HEK293T (cell line): ENCODE measurements around the gene NUP62.

Experiments used
- ARNT ChIP-seq: fragments of 450-650 bp; IDR thresholded peaks from 2 replicates; pipeline ENCODE4 v1.6.1; 2017; ENCODE audit warnings: mild to moderate bottlenecking
- BHLHE40 ChIP-seq: fragments of 450-650 bp; IDR thresholded peaks from 2 replicates; pipeline ENCODE4 v1.6.1; 2016; ENCODE audit warnings: mild to moderate bottlenecking, moderate library complexity, borderline replicate concordance
- FOXA1 ChIP-seq: fragments of 450-650 bp; IDR thresholded peaks from 2 replicates; pipeline ENCODE4 v1.6.1; 2016; ENCODE audit warnings: mild to moderate bottlenecking
- FOXK2 ChIP-seq: fragments of 450-650 bp; IDR thresholded peaks from 2 replicates; pipeline ENCODE4 v1.6.1; 2016; ENCODE audit warnings: mild to moderate bottlenecking
- FOXM1 ChIP-seq: fragments of 450-650 bp; IDR thresholded peaks from 2 replicates; pipeline ENCODE4 v1.6.1; 2017; ENCODE audit warnings: mild to moderate bottlenecking, borderline replicate concordance
- L3MBTL2 ChIP-seq: fragments of 450-650 bp; conservative IDR thresholded peaks from 2 replicates; pipeline ENCODE4 v1.6.1; 2016; ENCODE audit warnings: mild to moderate bottlenecking
- NFRKB ChIP-seq: fragments of 450-650 bp; IDR thresholded peaks from 2 replicates; pipeline ENCODE4 v1.6.1; 2016; ENCODE audit warnings: mild to moderate bottlenecking, moderate library complexity
- SP1 ChIP-seq: fragments of 450-650 bp; IDR thresholded peaks from 2 replicates; pipeline ENCODE4 v1.6.1; 2017
- SUZ12 ChIP-seq: fragments of 450-650 bp; IDR thresholded peaks from 2 replicates; pipeline ENCODE4 v1.6.1; 2016; ENCODE audit warnings: mild to moderate bottlenecking
- TARDBP ChIP-seq: fragments of 450-650 bp; IDR thresholded peaks from 2 replicates; pipeline ENCODE4 v1.6.1; 2016

DNA sequence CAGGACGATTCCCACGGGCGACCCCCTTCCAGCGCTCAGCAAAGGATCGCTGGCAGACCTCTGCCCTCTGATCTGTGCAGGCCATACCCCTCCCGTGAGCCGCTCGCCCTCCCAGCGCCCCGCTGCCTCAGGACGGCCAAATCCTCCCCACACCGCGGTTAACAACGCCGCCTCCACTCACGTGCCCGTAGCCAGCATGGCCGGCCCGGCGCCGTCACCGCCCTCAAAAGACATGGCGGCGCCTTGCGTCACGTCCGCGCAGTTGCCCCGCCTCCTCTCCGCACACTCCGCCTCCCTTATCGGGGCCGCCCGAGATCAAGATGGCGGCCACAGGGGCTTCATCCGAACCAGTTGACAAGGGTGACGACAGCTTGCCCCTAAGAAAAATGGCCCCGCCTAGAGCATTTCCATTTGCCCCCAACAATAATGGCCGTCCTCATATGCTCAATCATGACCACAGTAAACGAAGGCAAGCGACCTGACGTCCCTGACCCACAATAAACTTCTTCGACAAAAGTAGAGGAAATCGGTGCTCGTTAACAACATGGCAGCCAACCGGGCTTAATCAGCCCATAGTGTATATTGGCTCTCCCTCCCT is 52.8 kb downstream of the NUP62 start:
- no peak for TF ChIP-seq FOXM1
- TF ChIP-seq BHLHE40: no peak
- TF ChIP-seq ARNT: no peak
- TF ChIP-seq FOXK2: no peak
- TF ChIP-seq FOXA1: no peak
- TF ChIP-seq L3MBTL2: peak; percentile 64
- no peak for TF ChIP-seq NFRKB
- no peak for TF ChIP-seq SUZ12
- no peak for TF ChIP-seq SP1
- TF ChIP-seq TARDBP: no peak
